ENCODE measurements around the gene ANKRD63.

DNA sequence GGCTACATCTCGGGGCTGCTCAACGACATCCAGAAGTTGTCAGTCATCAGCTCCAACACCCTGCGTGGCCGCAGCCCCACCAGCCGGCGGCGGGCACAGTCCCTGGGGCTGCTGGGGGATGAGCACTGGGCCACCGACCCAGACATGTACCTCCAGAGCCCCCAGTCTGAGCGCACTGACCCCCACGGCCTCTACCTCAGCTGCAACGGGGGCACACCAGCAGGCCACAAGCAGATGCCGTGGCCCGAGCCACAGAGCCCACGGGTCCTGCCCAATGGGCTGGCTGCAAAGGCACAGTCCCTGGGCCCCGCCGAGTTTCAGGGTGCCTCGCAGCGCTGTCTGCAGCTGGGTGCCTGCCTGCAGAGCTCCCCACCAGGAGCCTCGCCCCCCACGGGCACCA lies 17.0 kb downstream of the ANKRD63 start:
- no peak for TF ChIP-seq POLR2A (IDR thresholded peaks at IDR 0.05)
- TF ChIP-seq, protein P1, sequence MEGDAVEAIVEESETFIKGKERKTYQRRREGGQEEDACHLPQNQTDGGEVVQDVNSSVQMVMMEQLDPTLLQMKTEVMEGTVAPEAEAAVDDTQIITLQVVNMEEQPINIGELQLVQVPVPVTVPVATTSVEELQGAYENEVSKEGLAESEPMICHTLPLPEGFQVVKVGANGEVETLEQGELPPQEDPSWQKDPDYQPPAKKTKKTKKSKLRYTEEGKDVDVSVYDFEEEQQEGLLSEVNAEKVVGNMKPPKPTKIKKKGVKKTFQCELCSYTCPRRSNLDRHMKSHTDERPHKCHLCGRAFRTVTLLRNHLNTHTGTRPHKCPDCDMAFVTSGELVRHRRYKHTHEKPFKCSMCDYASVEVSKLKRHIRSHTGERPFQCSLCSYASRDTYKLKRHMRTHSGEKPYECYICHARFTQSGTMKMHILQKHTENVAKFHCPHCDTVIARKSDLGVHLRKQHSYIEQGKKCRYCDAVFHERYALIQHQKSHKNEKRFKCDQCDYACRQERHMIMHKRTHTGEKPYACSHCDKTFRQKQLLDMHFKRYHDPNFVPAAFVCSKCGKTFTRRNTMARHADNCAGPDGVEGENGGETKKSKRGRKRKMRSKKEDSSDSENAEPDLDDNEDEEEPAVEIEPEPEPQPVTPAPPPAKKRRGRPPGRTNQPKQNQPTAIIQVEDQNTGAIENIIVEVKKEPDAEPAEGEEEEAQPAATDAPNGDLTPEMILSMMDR (IDR thresholded peaks at IDR 0.05): no peak

Data from Peyer's patch (tissue), 4 donors.